ENCODE measurements around the gene UCP3.

- TF ChIP-seq ZNF274 (IDR thresholded peaks at IDR 0.05; ENCODE audit: insufficient read depth, insufficient read length): no peak
- TF ChIP-seq TAF1 (IDR thresholded peaks at IDR 0.05; ENCODE audit: borderline replicate concordance, low read depth, low read length): no peak
- no peak for TF ChIP-seq USF2 (IDR thresholded peaks at IDR 0.05; ENCODE audit: borderline replicate concordance, low read depth, low read length)
- no peak for TF ChIP-seq YY1 (IDR thresholded peaks at IDR 0.05; ENCODE audit: low read depth, low read length)
- TF ChIP-seq NBN (IDR thresholded peaks at IDR 0.05): no peak
- no peak for TF ChIP-seq ZSCAN29 (IDR thresholded peaks at IDR 0.05)
- TF ChIP-seq TBL1XR1 (IDR thresholded peaks at IDR 0.05; ENCODE audit: low read depth, low read length): no peak
Observed at GRCh38 chr11:73971175-73971719, 37.6 kb downstream of the UCP3 start.

All from GM12878 (cell line).